Vagina (tissue), 2 donors: ENCODE data around the gene SPATS2. TPM values are rescaled to one million over a fixed set of nuclear protein-coding genes. Genes with fewer than 3 reads are reported as not detected.

ENCODE experiments used
- DNase-seq, 2 donors: peaks; one replicate each; pipeline ENCODE4 v3.0.0-alpha.2; 2017; ENCODE audit errors: extremely low spot score in 2 of 2
- H3K27ac ChIP-seq: fragments of 200-600 bp; sonication (generic); one replicate; pipeline ENCODE4 v1.5.1; 2019
- H3K27me3 ChIP-seq: fragments of 200-600 bp; sonication (generic); one replicate; pipeline ENCODE4 v1.5.1; 2019
- H3K36me3 ChIP-seq, 2 donors: fragments of 200-600 bp; sonication (generic); one replicate each; pipeline ENCODE4 v1.5.1; 2017 to 2019
- H3K4me1 ChIP-seq: fragments of 200-600 bp; sonication (generic); one replicate; pipeline ENCODE4 v1.5.1; 2019
- H3K4me3 ChIP-seq, 2 donors: fragments of 200-600 bp; sonication (generic); 1 replicate in 1 of 2; 2 replicates in 1 of 2; pipeline ENCODE4 v1.5.1; 2016 to 2019
- H3K9me3 ChIP-seq: fragments of 200-600 bp; sonication (generic); one replicate; pipeline ENCODE4 v1.5.1; 2019
- CTCF ChIP-seq, 3 experiments: fragments of 450-650 bp in 2 of 3; fragments of 200-600 bp in 1 of 3; sonication (generic) in 1 of 3; IDR thresholded peaks; one replicate each; pipeline ENCODE4 v1.5.1; 2017 to 2019; ENCODE audit warnings: antibody characterized with exemption in 3 of 3, mild to moderate bottlenecking in 2 of 3, moderate library complexity in 2 of 3
- POLR2A ChIP-seq, 2 donors: fragments of 450-650 bp; IDR thresholded peaks; one replicate each; pipeline ENCODE4 v1.6.1; 2017; ENCODE audit warnings: antibody characterized with exemption in 2 of 2, mild to moderate bottlenecking in 2 of 2, moderate library complexity in 2 of 2
- POLR2AphosphoS5 ChIP-seq, 2 donors: sonication (generic); formaldehyde crosslinking; IDR thresholded peaks; one replicate each; pipeline ENCODE4 v1.9.0; 2017; ENCODE audit warnings: antibody characterized with exemption in 2 of 2, mild to moderate bottlenecking in 2 of 2, low read depth in 1 of 2; ENCODE audit not compliant: insufficient read depth in 1 of 2
- intact Hi-C: fragments of 100-400 bp; cut with DNase I; formaldehyde crosslinking; loops from one replicate; pipeline ENCODE4 v1.15.1; 2023
- total RNA-seq: library from RNA; depleted of rRNA; stranded (reverse); fragments of >200 nt; gene quantifications from one replicate; pipeline ENCODE4 v1.2.3, GENCODE V29; 2016

SPATS2 gene
- total RNA-seq, 1 donor from 2014 or later, result 28.0 TPM

- Histone ChIP-seq H3K27me3 (no peaks in the 10 kb centered on the region), H3K27ac (no peak overlapping the region), H3K36me3 (no peaks in the 10 kb centered on the region), H3K9me3 (no peaks in the 10 kb centered on the region), H3K4me1 (peaks cover 4% of the 10 kb centered on the region), H3K4me3 (no peak overlapping the region)
- intact Hi-C loops, result no loop called here
- TF ChIP-seq CTCF (IDR thresholded peaks at IDR 0.05) (no peak), POLR2A (IDR thresholded peaks at IDR 0.05) (no peak), POLR2AphosphoS5 (IDR thresholded peaks at IDR 0.05; ENCODE audit: insufficient read depth in 1 of 2, low read depth in 1 of 2) (no peak)
- no peak for DNase-seq
Observed at GRCh38 chr12:49415521-49415970, 48.3 kb downstream of the SPATS2 start.

GRCh38 chr12:49416892-49417291 lies 49.6 kb downstream of the SPATS2 start:
- intact Hi-C loops, result no loop called here
- DNase-seq, result no peak
- Histone ChIP-seq H3K4me1 (peaks cover 4% of the 10 kb centered on the region), H3K36me3 (no peaks in the 10 kb centered on the region), H3K9me3 (no peaks in the 10 kb centered on the region), H3K4me3 (no peak overlapping the region), H3K27ac (no peak overlapping the region), H3K27me3 (no peaks in the 10 kb centered on the region)
- TF ChIP-seq POLR2A (IDR thresholded peaks at IDR 0.05), result no peak
- no peak for TF ChIP-seq CTCF (IDR thresholded peaks at IDR 0.05)
- TF ChIP-seq POLR2AphosphoS5 (IDR thresholded peaks at IDR 0.05; ENCODE audit: insufficient read depth in 1 of 2, low read depth in 1 of 2), result no peak

- no peak overlapping the region for H3K4me3 ChIP-seq
- TF ChIP-seq POLR2AphosphoS5 (IDR thresholded peaks at IDR 0.05; ENCODE audit: insufficient read depth in 1 of 2, low read depth in 1 of 2) (no peak), CTCF (IDR thresholded peaks at IDR 0.05) (no peak), POLR2A (IDR thresholded peaks at IDR 0.05) (no peak)
- DNase-seq, result no peak
- H3K27ac ChIP-seq, result no peak overlapping the region
- H3K27me3 ChIP-seq, result no peaks in the 10 kb centered on the region
- H3K9me3 ChIP-seq, result no peaks in the 10 kb centered on the region
- intact Hi-C loops, result no loop called here
- H3K4me1 ChIP-seq, result peaks cover 4% of the 10 kb centered on the region
- no peaks in the 10 kb centered on the region for H3K36me3 ChIP-seq
Observed at GRCh38 chr12:49417558-49417957, 50.3 kb downstream of the SPATS2 start.

- intact Hi-C loops, result no loop called here
- H3K36me3 ChIP-seq, result peaks cover 0 to 3% of the 10 kb centered on the region in 2 donors
- H3K27ac ChIP-seq, result no peak overlapping the region
- no peaks in the 10 kb centered on the region for H3K9me3 ChIP-seq
- no peaks in the 10 kb centered on the region for H3K4me1 ChIP-seq
- DNase-seq, result no peak
- no peak for TF ChIP-seq CTCF (IDR thresholded peaks at IDR 0.05)
- TF ChIP-seq POLR2AphosphoS5 (IDR thresholded peaks at IDR 0.05; ENCODE audit: insufficient read depth in 1 of 2, low read depth in 1 of 2), result no peak
- no peak for TF ChIP-seq POLR2A (IDR thresholded peaks at IDR 0.05)
- no peaks in the 10 kb centered on the region for H3K27me3 ChIP-seq
- no peak overlapping the region for H3K4me3 ChIP-seq
Observed at GRCh38 chr12:49420556-49420955, 53.3 kb downstream of the SPATS2 start.

GRCh38 chr12:49422114-49422513 lies 54.9 kb downstream of the SPATS2 start:
- Histone ChIP-seq H3K27ac (no peak overlapping the region), H3K9me3 (no peaks in the 10 kb centered on the region), H3K4me1 (no peaks in the 10 kb centered on the region), H3K27me3 (no peaks in the 10 kb centered on the region), H3K36me3 (peaks cover 0 to 4% of the 10 kb centered on the region in 2 donors), H3K4me3 (no peak overlapping the region)
- no peak for TF ChIP-seq CTCF (IDR thresholded peaks at IDR 0.05)
- no peak for TF ChIP-seq POLR2A (IDR thresholded peaks at IDR 0.05)
- no peak for TF ChIP-seq POLR2AphosphoS5 (IDR thresholded peaks at IDR 0.05; ENCODE audit: insufficient read depth in 1 of 2, low read depth in 1 of 2)
- intact Hi-C loops, result no loop called here
- no peak for DNase-seq
